ENCODE measurements around the gene CASZ1.

Gene CASZ1, protein sequence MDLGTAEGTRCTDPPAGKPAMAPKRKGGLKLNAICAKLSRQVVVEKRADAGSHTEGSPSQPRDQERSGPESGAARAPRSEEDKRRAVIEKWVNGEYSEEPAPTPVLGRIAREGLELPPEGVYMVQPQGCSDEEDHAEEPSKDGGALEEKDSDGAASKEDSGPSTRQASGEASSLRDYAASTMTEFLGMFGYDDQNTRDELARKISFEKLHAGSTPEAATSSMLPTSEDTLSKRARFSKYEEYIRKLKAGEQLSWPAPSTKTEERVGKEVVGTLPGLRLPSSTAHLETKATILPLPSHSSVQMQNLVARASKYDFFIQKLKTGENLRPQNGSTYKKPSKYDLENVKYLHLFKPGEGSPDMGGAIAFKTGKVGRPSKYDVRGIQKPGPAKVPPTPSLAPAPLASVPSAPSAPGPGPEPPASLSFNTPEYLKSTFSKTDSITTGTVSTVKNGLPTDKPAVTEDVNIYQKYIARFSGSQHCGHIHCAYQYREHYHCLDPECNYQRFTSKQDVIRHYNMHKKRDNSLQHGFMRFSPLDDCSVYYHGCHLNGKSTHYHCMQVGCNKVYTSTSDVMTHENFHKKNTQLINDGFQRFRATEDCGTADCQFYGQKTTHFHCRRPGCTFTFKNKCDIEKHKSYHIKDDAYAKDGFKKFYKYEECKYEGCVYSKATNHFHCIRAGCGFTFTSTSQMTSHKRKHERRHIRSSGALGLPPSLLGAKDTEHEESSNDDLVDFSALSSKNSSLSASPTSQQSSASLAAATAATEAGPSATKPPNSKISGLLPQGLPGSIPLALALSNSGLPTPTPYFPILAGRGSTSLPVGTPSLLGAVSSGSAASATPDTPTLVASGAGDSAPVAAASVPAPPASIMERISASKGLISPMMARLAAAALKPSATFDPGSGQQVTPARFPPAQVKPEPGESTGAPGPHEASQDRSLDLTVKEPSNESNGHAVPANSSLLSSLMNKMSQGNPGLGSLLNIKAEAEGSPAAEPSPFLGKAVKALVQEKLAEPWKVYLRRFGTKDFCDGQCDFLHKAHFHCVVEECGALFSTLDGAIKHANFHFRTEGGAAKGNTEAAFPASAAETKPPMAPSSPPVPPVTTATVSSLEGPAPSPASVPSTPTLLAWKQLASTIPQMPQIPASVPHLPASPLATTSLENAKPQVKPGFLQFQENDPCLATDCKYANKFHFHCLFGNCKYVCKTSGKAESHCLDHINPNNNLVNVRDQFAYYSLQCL (N-terminal part only)

DNA sequence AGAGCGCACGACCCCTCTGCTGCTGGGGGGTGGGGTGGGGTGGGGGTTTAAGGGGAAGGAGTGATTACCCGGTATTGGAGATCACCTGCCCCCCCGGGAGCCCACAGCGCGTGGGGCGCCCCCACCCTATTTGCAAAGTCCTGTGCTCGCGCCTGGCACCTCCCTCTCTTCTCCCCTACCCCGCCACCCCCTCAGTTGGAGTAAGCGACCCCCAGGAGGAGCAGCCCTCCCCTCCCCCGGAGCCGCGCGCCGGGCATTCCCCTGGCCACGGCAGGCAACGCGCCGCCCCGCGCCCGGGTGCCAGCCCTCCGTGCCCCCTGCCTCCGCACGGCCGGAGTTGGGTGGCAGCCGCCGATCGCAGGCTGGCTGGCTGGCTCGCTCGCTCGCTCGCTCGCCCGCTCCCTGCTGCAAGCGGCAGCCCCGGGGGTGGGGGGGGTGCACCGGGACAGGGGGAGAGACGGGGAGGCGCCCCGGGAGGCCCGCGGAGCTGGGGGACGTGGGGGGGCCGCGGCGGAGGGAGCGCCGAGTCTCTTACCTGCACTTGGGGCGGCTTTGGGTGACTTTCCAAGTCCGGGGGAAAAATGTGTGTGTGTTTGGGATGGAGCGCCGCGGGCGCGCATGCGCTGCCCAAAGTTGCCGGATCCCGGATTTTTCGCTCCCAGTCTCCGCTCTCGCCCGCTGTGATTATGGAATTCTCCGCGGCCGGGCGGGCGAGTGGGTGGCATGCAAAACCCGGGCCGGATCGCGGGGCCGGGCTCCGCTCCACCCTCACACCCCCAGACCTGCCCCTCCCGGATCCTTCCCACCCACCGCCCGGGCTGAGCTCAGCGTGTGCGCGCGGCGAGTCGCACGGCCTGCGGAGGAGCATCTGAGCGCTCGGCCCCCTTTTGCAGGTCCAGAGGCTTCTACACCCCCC is at the start of gene CASZ1:
CASZ1 (minus strand) TSS at position 618 of the 916 bp plus-strand sequence. CDS start 102,757 bp downstream, outside the sequence.
- peak; percentile 100 for DNase-seq

DNA sequence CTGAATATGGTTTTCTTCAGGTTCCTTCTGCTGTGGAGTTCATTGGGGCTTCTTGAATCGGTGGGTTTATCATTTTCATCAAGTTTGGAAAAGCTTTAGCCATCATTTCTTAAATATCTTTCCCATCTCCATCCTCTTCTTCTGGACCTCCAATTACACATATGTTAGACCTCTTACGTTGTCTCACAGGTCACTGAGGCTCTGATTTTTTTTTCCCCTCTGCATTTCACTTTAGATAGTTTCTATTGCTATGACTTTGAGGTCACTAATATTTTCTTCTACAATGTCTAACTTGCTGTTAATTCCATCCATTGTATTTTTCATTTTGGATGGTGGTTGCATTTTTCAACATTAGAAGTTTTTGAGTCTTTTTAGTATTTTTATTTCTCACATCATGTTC is 47.3 kb upstream of the CASZ1 start:
- DNase-seq = no peak

DNA sequence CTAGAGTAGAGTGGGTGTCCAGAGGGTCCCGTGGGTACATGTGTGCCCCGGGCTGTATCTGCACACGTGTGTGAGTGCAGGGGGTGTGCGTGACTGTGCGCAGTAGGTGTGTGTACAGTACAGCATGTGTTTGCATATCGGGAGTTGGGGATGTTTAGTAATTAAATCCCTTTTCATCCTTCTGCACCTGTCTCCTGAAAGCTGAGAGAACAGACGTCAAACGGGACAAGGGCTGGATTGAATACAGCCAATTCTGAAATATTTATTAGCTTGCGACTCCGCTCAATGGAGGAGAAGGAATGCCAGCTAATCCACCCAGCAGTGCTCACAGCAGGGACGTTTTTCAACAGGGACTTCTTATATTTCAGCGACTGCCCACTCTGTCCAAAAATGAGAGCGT is 44.7 kb upstream of the CASZ1 start:
- DNase-seq = peak; percentile 86

DNA sequence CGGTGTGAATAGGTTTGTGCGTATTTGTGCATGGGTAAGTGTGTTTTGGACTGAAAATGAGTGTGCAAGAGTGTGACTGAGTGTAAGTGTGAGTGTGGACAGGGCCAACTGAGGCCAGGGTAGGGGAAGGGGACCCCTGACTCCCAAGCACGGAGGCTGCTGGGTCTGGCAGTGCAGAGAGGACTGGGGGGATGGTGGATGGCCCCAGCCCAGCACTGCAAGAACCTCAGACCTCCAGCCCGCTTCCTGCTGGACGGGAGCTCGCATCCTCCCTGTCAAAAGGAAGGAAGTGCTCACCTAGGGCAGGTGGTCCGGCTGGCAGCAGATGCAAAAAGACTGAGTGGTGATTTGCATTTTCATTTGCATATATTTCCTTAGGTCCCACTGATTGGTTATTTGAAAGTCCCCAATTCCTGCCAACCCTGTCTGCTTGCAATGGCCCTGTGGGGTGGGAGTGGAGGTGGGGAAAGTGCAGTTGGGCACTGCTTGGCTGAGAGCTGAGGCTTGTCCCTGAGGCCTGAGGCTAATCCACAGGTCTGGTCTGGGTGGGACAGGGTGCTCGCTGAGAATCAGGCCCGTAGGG is 42.8 kb upstream of the CASZ1 start:
- no peak for DNase-seq

DNA sequence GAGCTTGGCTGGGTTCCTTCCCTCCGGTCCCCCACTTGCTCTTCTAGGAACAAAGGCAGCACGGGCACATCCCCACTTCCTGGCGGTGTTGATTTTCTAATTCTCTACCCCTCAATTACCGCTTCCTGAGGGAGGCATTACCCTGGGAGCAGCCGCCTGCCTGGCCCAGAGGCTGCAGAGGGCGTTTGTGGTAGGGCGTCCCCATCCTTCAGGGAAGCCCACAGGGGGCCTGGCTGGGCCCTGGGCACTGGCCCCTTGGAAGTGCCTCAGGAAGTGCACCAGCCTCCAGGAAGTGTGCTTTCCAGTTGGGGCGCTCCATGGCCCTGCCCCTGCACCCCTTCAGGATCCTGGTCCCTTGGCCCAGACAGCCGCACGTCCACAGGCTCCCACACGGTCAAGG is 42.1 kb upstream of the CASZ1 start:
- DNase-seq = no peak

DNA sequence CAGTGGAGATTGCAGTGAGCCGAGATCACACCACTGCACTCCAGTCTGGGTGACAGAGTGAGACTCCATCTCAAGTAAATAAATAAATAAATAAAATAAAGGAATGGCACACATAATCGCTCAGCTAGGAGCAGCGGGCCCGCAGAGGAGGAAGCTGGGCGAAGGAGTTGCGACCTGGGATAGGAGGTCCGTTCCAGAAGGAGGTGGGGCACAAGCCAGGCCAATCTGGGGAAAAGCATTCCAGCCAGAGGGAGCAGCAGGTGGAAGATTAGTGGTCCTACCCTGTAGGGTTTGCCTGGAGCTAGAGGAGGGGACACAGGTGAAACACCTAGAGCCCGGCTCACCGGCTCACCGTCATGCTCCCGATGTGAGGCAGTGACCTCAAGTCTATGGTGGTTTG is 40.3 kb upstream of the CASZ1 start:
- DNase-seq = peak; percentile 62

DNA sequence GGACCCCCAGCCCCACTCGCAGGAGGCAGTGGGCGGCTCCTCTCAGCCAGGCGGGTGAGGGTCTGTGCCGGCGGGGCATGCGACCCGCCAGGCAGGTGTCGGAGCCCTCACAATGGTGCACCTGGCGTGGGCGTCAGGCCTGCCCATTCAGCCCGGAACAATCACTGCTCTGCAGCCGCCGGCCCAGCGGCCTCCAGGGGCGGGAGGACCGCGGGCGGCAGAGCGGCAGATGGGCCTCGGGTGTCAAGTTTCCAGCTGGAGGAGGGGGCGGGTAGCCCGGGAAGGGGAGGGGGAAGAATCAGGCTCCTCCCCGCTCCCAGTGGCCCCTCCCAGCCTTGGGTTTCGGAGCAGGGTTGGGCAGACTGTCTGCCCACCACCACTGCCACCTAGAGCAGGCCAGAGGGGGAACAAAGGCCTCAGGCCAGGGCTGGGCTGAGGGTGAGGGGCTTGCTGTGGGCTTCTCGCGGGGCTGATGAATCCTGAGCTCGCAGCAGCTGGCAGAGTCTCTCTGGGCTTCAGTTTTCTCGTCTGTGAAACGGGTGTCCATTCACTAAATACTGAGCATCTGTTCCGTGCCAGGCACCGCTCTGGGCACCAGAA is 39.5 kb upstream of the CASZ1 start:
- peak; percentile 99 for DNase-seq

DNA sequence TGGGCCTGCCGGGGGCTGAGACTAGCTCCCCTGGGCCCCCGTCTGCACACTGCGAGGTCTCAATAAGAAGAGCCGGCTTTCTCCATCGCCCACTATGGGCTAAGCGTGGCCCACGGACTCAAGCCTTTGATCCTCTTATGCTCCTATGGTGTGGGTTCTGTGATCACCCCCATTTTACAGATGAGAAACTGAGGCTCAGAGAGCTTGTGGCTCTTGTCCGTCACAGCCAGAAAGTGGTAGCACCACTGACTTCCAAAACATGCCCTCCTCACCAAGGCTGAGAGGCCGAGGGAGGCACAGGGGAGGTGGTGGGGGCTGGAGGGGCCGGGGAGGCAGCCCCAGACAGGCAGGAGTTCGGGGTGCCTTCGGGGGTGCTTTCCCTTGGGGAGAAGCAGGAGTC is 39.0 kb upstream of the CASZ1 start:
- DNase-seq = no peak

DNA sequence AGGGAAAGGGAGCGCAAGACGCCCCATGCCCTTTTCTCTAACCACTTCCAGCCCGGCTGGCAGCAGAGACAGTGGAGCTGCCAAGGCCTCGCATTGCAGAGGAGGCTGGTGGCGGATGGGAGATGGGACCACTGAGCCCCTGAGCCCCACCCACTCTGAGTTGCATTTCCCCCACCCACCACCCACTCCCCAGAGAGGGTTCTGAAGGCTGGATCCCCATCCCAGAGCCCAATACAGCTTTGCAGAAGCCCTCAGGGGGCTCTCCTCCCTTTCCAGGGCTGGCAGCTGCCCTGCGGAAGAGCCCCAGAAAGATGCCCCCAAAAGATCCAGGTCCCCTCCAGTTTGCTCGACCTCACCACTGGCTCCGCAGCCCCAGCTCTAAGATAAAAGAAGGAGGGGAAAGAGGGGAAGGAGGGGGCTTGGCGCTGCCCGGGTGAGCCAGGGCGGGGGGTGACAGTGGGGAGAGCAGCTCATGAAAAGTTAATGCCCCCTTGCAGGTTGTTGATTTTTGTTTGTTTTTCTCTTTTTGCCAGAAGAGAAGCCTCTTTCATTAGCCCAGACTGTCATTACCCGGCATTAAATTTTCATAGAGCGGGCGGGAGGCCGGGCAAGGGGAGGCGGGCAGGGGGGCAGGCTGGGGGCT is 38.4 kb upstream of the CASZ1 start:
- no peak for DNase-seq

DNA sequence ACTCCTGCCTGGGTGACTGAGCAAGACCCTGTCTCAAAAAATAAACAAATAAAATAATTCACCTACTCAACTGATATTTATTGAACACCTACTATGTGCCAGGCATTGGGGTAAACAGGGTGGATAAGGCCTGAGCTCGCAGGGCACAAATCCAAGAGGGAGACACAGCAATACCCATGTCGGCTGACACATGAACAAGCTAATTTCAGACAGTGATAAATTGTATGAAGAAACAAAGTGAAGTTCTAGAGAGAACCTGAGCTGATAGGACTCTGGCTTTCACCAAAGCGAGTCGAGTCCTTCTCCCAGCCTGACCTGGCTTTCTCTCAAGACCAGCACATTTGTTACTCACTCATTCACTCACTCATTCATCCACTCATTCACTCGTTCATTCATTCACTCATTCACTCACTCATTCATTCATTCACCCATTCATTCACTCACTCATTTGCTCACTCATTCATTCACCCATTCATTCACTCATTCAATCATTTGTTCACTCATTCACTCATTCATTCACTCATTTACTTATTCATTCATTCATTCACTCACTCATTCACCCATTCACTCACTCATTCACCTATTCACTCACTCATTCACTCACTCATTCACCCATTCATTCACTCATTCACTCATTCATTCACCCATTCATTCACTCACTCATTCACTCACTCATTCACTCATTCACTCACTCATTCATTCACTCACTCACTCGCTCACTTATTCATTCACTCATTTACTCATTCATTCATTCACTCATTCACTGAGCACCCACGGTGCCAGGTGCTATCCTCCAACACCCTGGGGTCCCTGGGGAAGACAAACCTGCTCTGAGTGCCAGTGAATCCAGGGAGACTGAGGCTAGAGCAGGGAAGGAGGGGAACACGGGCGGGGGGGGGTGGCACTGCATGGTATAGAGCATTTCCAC is 37.4 kb upstream of the CASZ1 start:
- DNase-seq = no peak

DNA sequence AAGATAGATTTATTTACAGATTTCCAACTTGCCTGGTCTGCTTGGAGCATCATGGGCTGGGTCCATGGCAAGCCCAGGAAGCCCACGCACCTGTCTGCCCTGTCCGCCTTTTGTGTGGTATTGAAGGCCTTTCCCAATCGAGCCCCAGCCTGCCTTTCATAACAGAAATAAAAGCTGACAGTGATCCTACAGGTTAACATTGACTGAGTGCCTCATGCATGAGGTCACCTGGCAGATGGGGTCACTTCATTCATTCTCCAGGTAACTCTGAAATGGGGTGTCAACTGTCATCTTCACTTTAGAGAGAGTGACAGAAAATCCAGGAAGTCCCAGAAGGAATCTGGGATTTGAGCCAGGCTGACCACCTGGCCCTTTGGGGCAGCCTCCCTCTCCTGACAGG is 36.3 kb upstream of the CASZ1 start:
- peak; percentile 51 for DNase-seq

DNA sequence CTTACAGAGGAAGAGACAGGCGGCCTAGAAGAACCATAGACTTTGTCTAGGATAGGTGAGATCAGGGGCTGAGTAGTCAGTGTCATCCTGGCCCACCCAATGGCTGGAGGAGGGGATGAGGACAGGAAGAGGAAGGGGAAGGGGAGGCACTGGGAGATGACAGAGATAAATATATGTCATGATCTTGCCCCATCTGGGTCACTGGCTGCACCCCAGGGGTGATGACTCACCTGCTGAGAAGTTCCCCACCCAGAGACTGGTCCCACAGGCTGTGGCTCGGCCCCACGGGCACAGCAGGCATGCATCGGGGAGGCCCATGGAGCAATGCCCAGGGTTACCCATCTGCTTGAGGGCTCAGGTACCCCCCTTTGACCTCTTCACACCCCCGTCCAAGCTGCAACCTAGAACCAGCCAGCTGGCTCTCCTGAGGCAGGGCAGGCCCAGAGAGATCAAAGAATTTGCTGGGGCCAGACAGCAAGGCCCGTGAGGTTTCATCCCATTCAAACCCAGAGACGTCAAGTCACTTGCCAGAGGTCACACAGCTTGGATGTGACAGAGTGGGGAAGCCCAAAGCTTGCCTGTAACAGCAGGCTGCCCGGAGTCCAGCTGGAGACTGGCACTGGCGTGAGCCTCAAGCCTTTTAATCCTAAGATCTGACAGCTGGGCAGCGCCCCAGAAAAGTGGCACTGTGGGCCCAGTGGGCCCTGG is 34.7 kb upstream of the CASZ1 start:
- DNase-seq = no peak

DNA sequence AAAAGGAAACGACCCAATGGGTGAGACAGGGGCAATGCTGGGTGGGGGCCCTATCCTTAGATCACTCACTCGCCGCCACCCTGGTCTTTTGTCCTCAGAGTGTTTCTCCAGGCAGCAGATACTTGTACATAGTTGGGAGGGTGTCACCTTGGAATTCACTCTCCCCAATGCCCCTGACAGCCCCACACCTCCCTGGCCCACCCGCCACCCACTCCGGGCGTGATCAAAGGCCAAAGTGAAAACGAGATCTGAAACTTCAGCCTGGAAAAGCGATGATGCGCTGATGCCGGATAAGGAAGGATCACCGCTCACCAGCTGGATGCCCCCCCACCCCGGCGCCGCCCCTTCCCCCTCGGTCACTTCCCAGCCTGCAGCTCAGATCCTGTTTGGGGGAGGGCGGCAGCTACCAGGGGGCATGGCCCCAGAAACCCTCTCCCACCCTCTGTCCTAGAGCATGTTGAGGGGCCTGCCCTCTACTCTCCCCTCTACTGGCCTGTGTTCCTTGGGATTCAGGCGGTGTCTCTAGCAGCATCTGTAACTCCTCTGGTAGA is 33.6 kb upstream of the CASZ1 start:
- no peak for DNase-seq

DNA sequence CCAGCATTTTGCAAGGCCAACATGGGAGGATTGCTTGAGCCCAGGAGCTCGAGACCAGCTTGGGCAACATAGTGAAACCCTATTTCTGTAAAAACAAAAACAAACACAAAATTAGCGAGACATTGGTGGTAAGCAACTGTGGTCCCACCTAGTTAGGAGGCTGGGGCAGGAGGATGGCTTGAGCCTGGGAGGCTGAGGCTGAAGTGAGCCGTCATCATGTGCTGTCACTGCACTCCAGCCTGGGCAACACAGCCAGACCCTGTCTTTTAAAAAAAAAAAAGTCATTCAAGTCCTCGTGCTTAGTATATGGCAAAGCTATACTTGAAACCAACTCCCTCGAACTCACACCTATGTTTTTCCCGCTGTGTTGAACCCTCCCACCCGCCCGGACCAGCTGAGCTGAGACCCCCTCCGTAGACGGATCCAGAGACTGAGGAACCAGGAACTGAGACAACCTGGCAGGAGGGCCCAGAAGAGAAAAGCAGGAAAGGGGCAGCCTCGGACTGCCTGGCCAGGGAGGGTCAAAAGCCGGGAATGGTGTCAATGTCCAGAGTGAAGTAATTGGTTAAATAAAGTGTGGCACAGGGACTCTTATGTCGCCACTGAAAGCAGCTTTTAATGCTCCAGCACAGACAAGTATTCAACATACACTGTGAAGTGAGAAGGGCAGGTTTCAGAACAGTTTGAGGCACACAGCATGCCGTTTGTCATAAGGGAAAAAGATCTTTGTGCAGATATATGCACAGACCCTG is 32.8 kb upstream of the CASZ1 start:
- no peak for DNase-seq

DNA sequence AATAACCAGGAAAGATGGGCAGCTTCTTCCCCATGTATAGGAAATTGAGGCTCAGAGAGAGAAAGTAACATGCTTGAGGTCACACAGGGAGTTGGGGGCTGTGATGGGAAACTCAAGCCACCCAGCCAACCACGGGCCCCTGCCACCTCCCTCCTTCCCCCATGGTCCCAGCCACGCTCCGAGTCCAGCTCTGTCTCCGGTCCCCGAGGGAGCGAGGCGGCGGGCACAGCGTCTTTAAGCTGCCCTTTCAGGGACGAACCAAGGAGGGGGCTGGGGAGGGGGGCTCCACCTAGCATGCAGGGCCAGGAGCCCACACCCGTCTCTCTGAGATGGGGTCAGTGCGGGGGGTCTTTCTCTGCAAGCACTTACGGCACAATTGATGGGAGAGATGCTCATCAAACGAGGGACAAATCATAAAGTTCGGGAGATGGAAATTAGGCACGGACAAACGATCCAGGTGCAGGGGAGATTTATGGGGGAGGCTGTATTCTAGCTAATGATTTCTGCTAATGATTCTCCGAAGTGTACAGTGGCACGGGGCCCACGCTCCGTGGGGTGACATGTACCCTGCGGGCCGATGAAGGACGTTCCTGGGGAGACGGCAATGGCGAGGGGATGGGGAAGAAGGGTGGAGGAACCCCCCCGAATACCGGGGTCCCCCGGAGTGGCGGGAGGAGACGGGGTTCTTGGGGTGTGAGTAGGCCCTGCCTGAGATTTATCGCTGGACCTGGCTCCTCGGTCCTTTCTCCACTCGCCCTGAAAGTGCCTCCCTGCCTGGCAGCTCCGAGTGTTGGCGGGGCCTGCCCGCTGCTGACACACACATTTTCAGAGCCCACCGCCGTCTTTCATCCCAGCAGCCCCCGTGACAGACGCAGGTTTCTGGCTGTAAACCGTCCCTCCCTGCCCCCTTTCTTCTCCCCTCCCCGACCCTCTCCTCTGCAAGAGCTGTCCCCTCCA is 31.2 kb upstream of the CASZ1 start:
- DNase-seq = no peak

DNA sequence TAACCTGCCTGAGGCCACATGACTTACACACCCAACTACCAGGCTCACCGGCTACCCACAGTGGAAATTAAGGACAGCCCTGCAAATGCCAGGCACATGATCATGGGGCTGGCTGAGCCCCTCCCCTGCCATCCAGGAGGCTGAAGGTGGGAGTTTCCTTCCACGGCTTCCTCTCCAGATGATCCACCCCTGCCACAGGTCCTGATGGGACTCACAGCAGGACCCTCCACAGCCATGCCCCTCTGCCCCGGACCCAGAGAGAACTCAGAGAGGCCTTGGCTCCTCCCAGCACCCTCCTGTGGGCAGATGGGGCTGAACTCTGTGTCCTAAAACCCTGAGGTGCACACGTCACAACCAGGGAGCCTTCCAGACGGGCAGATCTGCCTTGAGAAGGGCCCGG is 29.1 kb upstream of the CASZ1 start:
- DNase-seq = no peak
